ENCODE results near the gene METTL24. TPM values are rescaled to one million over a fixed set of nuclear protein-coding genes. Genes with fewer than 3 reads are reported as not detected.

METTL24 gene
- total RNA-seq, 1 donor from 2014 or later = 3.6 TPM

- TF ChIP-seq CTCF (conservative IDR thresholded peaks at IDR 0.05) = no peak
- Mint-ChIP-seq H3K9me3 (no peaks in the 10 kb centered on the region), H3K27ac (ENCODE audit: unreplicated experiment) (no peak overlapping the region), H3K4me3 (no peak overlapping the region), H3K27me3 (ENCODE audit: low read depth) (no peaks in the 10 kb centered on the region), H3K4me1 (peaks cover 14% of the 10 kb centered on the region), H3K36me3 (ENCODE audit: low read depth) (no peaks in the 10 kb centered on the region)
- no peak for DNase-seq (ENCODE audit: low read depth, low spot score)
Measured at GRCh38 chr6:110342759-110343158, 15.4 kb downstream of the METTL24 start.

GRCh38 chr6:110341663-110342596 lies 16.2 kb downstream of the METTL24 start:
- Mint-ChIP-seq H3K27ac (ENCODE audit: unreplicated experiment) (no peak overlapping the region), H3K36me3 (ENCODE audit: low read depth) (no peaks in the 10 kb centered on the region), H3K4me1 (peaks cover 14% of the 10 kb centered on the region), H3K27me3 (ENCODE audit: low read depth) (no peaks in the 10 kb centered on the region), H3K4me3 (no peak overlapping the region), H3K9me3 (no peaks in the 10 kb centered on the region)
- peak; percentile 70 for TF ChIP-seq CTCF (conservative IDR thresholded peaks at IDR 0.05)
- peak; percentile 43 for DNase-seq (ENCODE audit: low read depth, low spot score)

GRCh38 chr6:110341067-110341466 lies 17.1 kb downstream of the METTL24 start:
- no peak overlapping the region for H3K27ac Mint-ChIP-seq (ENCODE audit: unreplicated experiment)
- peaks cover 14% of the 10 kb centered on the region for H3K4me1 Mint-ChIP-seq
- TF ChIP-seq CTCF (conservative IDR thresholded peaks at IDR 0.05) = no peak
- no peaks in the 10 kb centered on the region for H3K9me3 Mint-ChIP-seq
- H3K27me3 Mint-ChIP-seq (ENCODE audit: low read depth) = no peaks in the 10 kb centered on the region
- no peak for DNase-seq (ENCODE audit: low read depth, low spot score)
- H3K4me3 Mint-ChIP-seq = no peak overlapping the region
- no peaks in the 10 kb centered on the region for H3K36me3 Mint-ChIP-seq (ENCODE audit: low read depth)

DNA sequence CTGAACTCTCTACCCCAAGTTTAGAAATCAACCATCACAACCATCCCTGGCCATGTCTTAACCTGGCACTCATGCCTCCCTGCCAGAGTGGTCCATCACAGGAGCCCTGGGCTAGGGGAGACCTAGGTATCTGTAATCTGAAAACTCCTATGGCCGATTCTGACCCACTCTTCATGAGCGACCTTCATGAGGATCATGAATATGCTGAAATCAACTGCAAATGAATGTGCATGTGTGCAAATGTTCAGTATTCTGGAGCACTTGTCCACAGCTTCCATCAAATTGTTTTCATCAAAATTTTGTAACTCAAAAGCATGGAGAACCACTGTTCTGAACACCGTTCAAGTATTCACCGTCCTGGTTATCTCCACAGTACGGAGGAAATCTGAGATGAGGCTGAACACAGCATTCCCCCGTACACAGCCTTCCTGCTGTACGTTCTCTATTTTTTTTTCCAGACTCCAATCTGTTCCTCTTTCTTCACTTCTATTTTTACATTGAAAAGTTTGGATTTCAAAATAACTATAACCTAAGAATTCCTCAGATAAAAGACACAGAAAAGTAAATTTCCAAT lies 17.7 kb downstream of the METTL24 start:
- DNase-seq (ENCODE audit: low read depth, low spot score) = no peak
- Mint-ChIP-seq H3K4me1 (peaks cover 14% of the 10 kb centered on the region), H3K27ac (ENCODE audit: unreplicated experiment) (no peak overlapping the region), H3K36me3 (ENCODE audit: low read depth) (no peaks in the 10 kb centered on the region), H3K4me3 (no peak overlapping the region), H3K9me3 (no peaks in the 10 kb centered on the region), H3K27me3 (ENCODE audit: low read depth) (no peaks in the 10 kb centered on the region)
- no peak for TF ChIP-seq CTCF (conservative IDR thresholded peaks at IDR 0.05)

DNA sequence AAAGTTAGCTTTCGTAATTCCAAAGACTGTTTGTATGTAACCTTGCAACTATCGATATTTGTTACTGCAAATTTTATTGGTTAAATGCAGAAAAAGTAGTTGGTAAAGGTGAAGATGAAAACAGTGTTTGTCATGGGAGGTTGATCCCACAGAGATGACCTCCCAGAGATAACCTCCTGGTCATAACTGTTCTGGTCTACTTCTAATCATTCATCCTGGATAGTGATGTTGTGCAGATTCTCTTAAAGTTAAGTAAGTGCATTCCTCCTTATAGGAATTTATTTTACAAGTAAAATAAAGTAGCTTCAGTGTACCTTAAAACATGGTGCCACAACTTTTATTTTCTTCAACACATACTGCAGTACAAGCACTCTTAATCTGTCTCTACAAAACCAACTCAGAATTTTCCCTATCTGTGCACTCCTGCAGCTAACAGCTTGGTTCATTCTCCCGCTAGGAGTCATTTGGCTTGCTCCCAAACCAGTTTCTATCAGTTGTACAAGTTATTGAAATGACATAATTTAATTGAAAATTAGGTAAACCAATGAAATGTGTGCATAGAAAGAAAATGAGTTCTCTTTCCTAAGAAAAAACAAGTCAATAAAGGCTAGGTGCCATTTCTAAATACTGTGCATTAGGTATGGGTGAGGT lies 19.2 kb downstream of the METTL24 start:
- DNase-seq (ENCODE audit: low read depth, low spot score) = no peak
- TF ChIP-seq CTCF (conservative IDR thresholded peaks at IDR 0.05) = no peak
- H3K27me3 Mint-ChIP-seq (ENCODE audit: low read depth) = no peaks in the 10 kb centered on the region
- no peak overlapping the region for H3K27ac Mint-ChIP-seq (ENCODE audit: unreplicated experiment)
- no peaks in the 10 kb centered on the region for H3K9me3 Mint-ChIP-seq
- no peaks in the 10 kb centered on the region for H3K36me3 Mint-ChIP-seq (ENCODE audit: low read depth)
- H3K4me3 Mint-ChIP-seq = no peak overlapping the region
- peaks cover 16% of the 10 kb centered on the region for H3K4me1 Mint-ChIP-seq

Measured in neural crest cell (in vitro differentiated cells).